Stomach (tissue), 4 donors: ENCODE data around the gene IFITM10.

Source experiments
- CTCF ChIP-seq, 7 experiments: fragments of 450-650 bp in 4 of 7; fragments of 200-600 bp in 3 of 7; sonication (generic) in 3 of 7; IDR thresholded peaks; one replicate each; pipeline ENCODE4 v1.5.1; 2016 to 2019; ENCODE audit warnings: antibody characterized with exemption in 7 of 7, control low read depth in 2 of 7, mild to moderate bottlenecking in 1 of 7
- POLR2A ChIP-seq, 4 donors: fragments of 450-650 bp; IDR thresholded peaks; one replicate each; pipeline ENCODE4 v1.6.1; 2016; ENCODE audit warnings: antibody characterized with exemption in 4 of 4, control low read depth in 2 of 4, mild to moderate bottlenecking in 1 of 4, moderate library complexity in 1 of 4

DNA sequence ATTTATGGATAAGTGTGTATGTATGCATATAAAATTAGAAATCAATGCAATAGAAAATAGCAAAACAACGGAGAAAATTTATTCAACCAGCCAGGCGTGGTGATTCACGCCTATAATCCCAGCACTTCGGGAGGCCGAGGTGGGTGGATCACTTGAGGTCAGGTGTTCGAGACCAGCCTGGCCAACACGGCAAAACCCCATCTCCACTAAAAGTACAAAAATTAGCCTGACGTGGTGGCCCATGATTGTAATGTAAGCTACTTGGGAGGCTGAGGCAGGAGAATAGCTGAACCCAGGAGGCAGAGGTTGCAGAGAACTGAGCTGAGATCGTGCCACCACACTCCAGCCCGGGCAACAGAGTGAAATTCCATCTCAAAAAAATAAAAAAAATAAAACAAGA is 47.9 kb downstream of the IFITM10 start:
- no peak for TF ChIP-seq CTCF (IDR thresholded peaks at IDR 0.05)
- no peak for TF ChIP-seq POLR2A (IDR thresholded peaks at IDR 0.05)
